Measurements from ENCODE around the gene FEM1B.

Gene FEM1B

GRCh38 chr15:68286256-68286655 lies 8.7 kb downstream of the FEM1B start:
- no peak overlapping the region for H3K27ac ChIP-seq (ENCODE audit: extremely low read depth, low read depth, low read length)
- ChIA-PET POLR2A (no interaction called here), CTCF (no interaction called here)
- no peak overlapping the region for H3K4me3 ChIP-seq (ENCODE audit: low read depth, low read length)
- peak; percentile 9; the same call in 1 of the 2 replicates for TF ChIP-seq ZNF596 (tag by site-specific recombination; IDR thresholded peaks at IDR 0.05)
- no peak for TF ChIP-seq ZNF10 (tag by site-specific recombination; IDR thresholded peaks at IDR 0.05)
- H3K4me1 ChIP-seq (ENCODE audit: control insufficient read depth, insufficient read depth, low read length) = peaks cover 19% of the 10 kb centered on the region
- peaks cover 6 to 38% of the 10 kb centered on the region in 2 experiments for H3K36me3 ChIP-seq (ENCODE audit: control insufficient read depth in 2 of 2, insufficient read depth in 1 of 2, low read length in 2 of 2)
- H3K9me3 ChIP-seq (ENCODE audit: control insufficient read depth, insufficient read depth, low read depth, low read length) = no peaks in the 10 kb centered on the region

GRCh38 chr15:68289057-68289456 lies 11.5 kb downstream of the FEM1B start:
- POLR2A ChIA-PET = interaction anchor here (0.9 to 1.3 kb wide), 3 partner anchors 11 to 36 kb away, joined by 3 to 5 read pairs (median 4); partner anchors contain the start of gene FEM1B
- CTCF ChIA-PET = interaction anchor here (0.7 to 1.7 kb wide), 6 partner anchors 8 to 36 kb away, joined by 3 to 8 read pairs (median 4); no protein-coding TSS in a partner anchor
- Histone ChIP-seq H3K4me3 (ENCODE audit: low read depth, low read length) (no peak overlapping the region), H3K9me3 (ENCODE audit: control insufficient read depth, insufficient read depth, low read depth, low read length) (no peaks in the 10 kb centered on the region), H3K36me3 (ENCODE audit: control insufficient read depth in 2 of 2, insufficient read depth in 1 of 2, low read length in 2 of 2) (peaks cover 9 to 47% of the 10 kb centered on the region in 2 experiments), H3K4me1 (ENCODE audit: control insufficient read depth, insufficient read depth, low read length) (peaks cover 20% of the 10 kb centered on the region), H3K27ac (ENCODE audit: extremely low read depth, low read depth, low read length) (no peak overlapping the region)
- no peak for TF ChIP-seq ZNF837 (tag by site-specific recombination; IDR thresholded peaks at IDR 0.05)
- no peak for TF ChIP-seq ZNF138 (tag by site-specific recombination; IDR thresholded peaks at IDR 0.05; ENCODE audit: borderline replicate concordance)
- no peak for TF ChIP-seq ZNF2 (tag by site-specific recombination; IDR thresholded peaks at IDR 0.05)
- no peak for TF ChIP-seq ZNF354C (tag by site-specific recombination; IDR thresholded peaks at IDR 0.05; ENCODE audit: borderline replicate concordance, low read depth)
- TF ChIP-seq YY1 (tag by site-specific recombination; IDR thresholded peaks at IDR 0.05) = no peak
- TF ChIP-seq ZNF677 (tag by site-specific recombination; IDR thresholded peaks at IDR 0.05) = no peak
- no peak for TF ChIP-seq ZNF707 (tag by site-specific recombination; IDR thresholded peaks at IDR 0.05)
- no peak for TF ChIP-seq ZSCAN30 (tag by site-specific recombination; IDR thresholded peaks at IDR 0.05)
- no peak for TF ChIP-seq ZNF175 (tag by site-specific recombination; IDR thresholded peaks at IDR 0.05)
- no peak for TF ChIP-seq ZNF362 (tag by site-specific recombination; IDR thresholded peaks at IDR 0.05)
- no peak for TF ChIP-seq ZNF433 (tag by site-specific recombination; IDR thresholded peaks at IDR 0.05; ENCODE audit: low read depth)
- TF ChIP-seq ZNF561 (tag by site-specific recombination; IDR thresholded peaks at IDR 0.05; ENCODE audit: borderline replicate concordance) = no peak
- no peak for TF ChIP-seq KLF8 (tag by site-specific recombination; IDR thresholded peaks at IDR 0.05)
- no peak for TF ChIP-seq ZNF510 (tag by site-specific recombination; IDR thresholded peaks at IDR 0.05; ENCODE audit: insufficient replicate concordance)
- TF ChIP-seq ZNF140 (tag by site-specific recombination; IDR thresholded peaks at IDR 0.05) = no peak
- TF ChIP-seq ZNF704 (tag by site-specific recombination; IDR thresholded peaks at IDR 0.05) = no peak
- TF ChIP-seq ZBTB20 (tag by site-specific recombination; IDR thresholded peaks at IDR 0.05) = no peak
- no peak for TF ChIP-seq ZBTB49 (tag by site-specific recombination; IDR thresholded peaks at IDR 0.05; ENCODE audit: low read depth)
- TF ChIP-seq ZNF596 (tag by site-specific recombination; IDR thresholded peaks at IDR 0.05) = no peak
